HEK293T (cell line): ENCODE measurements around the gene KIF13A.

ENCODE experiments used
- CTCF ChIA-PET: fragments of 350-600 bp; formaldehyde crosslinking; extraction: SDS; loops from one replicate; lab custom pipeline; 2021; ENCODE audit warnings: antibody characterized with exemption, inconsistent platforms; lab: Yijun Ruan, JAX
- POLR2A ChIA-PET: fragments of 350-600 bp; formaldehyde crosslinking; extraction: SDS; loops from one replicate; lab custom pipeline; 2020; ENCODE audit warnings: antibody characterized with exemption, inconsistent platforms; lab: Yijun Ruan, JAX
- DNase-seq: peaks from one replicate; pipeline ENCODE4 v3.0.0; 2012; ENCODE audit warnings: mixed read lengths; ENCODE audit errors: extremely low spot score
- ARNT ChIP-seq: fragments of 450-650 bp; IDR thresholded peaks from 2 replicates; pipeline ENCODE4 v1.6.1; 2017; ENCODE audit warnings: mild to moderate bottlenecking
- BHLHE40 ChIP-seq: fragments of 450-650 bp; IDR thresholded peaks from 2 replicates; pipeline ENCODE4 v1.6.1; 2016; ENCODE audit warnings: mild to moderate bottlenecking, moderate library complexity, borderline replicate concordance
- CTBP1 ChIP-seq: fragments of 450-650 bp; IDR thresholded peaks from 2 replicates; pipeline ENCODE4 v1.6.1; 2016; ENCODE audit warnings: borderline replicate concordance
- ELF4 ChIP-seq: fragments of 450-650 bp; IDR thresholded peaks from 2 replicates; pipeline ENCODE4 v1.6.1; 2017; ENCODE audit warnings: antibody characterized with exemption
- FOXA1 ChIP-seq: fragments of 450-650 bp; IDR thresholded peaks from 2 replicates; pipeline ENCODE4 v1.6.1; 2016; ENCODE audit warnings: mild to moderate bottlenecking
- FOXK2 ChIP-seq: fragments of 450-650 bp; IDR thresholded peaks from 2 replicates; pipeline ENCODE4 v1.6.1; 2016; ENCODE audit warnings: mild to moderate bottlenecking
- FOXM1 ChIP-seq: fragments of 450-650 bp; IDR thresholded peaks from 2 replicates; pipeline ENCODE4 v1.6.1; 2017; ENCODE audit warnings: mild to moderate bottlenecking, borderline replicate concordance
- HDGF ChIP-seq: fragments of 450-650 bp; IDR thresholded peaks from 2 replicates; pipeline ENCODE4 v1.6.1; 2017; ENCODE audit warnings: antibody characterized with exemption, borderline replicate concordance
- L3MBTL2 ChIP-seq: fragments of 450-650 bp; conservative IDR thresholded peaks from 2 replicates; pipeline ENCODE4 v1.6.1; 2016; ENCODE audit warnings: mild to moderate bottlenecking
- LEF1 ChIP-seq: fragments of 450-650 bp; IDR thresholded peaks from 2 replicates; pipeline ENCODE4 v1.6.1; 2017; ENCODE audit warnings: mild to moderate bottlenecking, borderline replicate concordance
- NFRKB ChIP-seq: fragments of 450-650 bp; IDR thresholded peaks from 2 replicates; pipeline ENCODE4 v1.6.1; 2016; ENCODE audit warnings: mild to moderate bottlenecking, moderate library complexity
- SP1 ChIP-seq: fragments of 450-650 bp; IDR thresholded peaks from 2 replicates; pipeline ENCODE4 v1.6.1; 2017
- SUZ12 ChIP-seq: fragments of 450-650 bp; IDR thresholded peaks from 2 replicates; pipeline ENCODE4 v1.6.1; 2016; ENCODE audit warnings: mild to moderate bottlenecking
- TARDBP ChIP-seq: fragments of 450-650 bp; IDR thresholded peaks from 2 replicates; pipeline ENCODE4 v1.6.1; 2016
- ZNF384 ChIP-seq: fragments of 450-650 bp; IDR thresholded peaks from 2 replicates; pipeline ENCODE4 v1.6.1; 2016
- TF ChIP-seq, protein P1 (sequence below): fragments of 450-650 bp; IDR thresholded peaks from 2 replicates; pipeline ENCODE4 v1.6.1; 2016

KIF13A gene

DNA sequence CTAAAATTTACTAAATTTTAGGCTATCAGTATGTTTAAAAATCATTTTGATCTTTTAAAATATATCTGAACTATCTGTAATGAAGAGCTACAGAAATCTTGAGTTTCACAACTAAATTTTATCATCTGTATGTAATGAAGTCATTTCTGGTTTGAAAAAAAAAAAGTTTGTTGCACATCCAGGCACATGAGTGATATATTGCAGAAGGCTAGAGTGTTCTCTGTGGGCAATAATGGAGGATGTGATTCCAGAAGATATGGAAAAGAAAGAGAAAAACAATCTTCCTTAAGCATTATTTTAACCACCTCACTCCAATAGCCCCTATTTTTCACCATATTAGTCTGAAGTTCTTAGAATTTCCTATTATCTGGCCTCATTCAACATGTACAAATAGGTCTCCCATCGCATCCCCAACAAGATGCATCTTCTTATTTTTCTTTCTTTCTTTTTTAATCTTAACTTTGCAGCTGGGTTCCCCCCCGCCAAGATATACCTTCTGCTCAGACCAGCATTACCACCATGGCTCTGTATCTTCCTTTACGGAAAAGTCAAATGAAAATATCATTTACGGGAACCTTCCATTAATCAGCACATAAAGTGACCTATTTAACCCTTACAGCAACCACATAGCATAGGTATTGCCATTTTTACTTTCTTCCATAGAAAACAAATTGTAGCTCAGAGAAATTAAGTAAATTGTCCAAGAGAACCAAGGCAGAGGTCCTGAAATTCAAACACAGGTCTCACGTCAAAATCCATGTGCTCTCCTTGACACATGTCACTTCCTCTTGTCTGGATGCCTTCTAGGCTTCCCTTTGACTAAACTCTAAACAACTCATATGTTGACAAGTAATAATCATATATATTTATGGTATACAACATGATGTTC is 116.9 kb downstream of the KIF13A start:
- ChIA-PET POLR2A (no interaction called here), CTCF (no interaction called here)
- no peak for DNase-seq
- TF ChIP-seq LEF1 (no peak), CTBP1 (no peak), ELF4 (no peak), ARNT (no peak), SP1 (no peak), FOXA1 (no peak), SUZ12 (no peak), FOXM1 (no peak), TARDBP (no peak), HDGF (no peak)

DNA sequence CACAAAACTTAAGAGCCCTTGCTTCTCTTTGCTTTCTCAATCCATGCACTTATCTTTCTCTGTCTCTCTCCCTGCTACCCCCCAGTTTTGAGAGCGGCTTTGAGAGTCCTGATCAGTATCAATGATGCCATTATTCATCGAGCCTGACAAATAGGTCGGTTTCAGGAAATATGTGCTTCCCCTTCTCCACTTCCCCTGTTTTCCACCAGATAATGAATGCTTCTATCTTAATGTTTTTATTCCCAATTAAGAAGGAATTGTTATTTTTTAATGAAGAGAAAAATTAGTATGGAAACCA is 117.7 kb downstream of the KIF13A start:
- DNase-seq = no peak
- ChIA-PET CTCF (no interaction called here), POLR2A (no interaction called here)
- TF ChIP-seq SUZ12 = no peak
- no peak for TF ChIP-seq ZNF384

DNA sequence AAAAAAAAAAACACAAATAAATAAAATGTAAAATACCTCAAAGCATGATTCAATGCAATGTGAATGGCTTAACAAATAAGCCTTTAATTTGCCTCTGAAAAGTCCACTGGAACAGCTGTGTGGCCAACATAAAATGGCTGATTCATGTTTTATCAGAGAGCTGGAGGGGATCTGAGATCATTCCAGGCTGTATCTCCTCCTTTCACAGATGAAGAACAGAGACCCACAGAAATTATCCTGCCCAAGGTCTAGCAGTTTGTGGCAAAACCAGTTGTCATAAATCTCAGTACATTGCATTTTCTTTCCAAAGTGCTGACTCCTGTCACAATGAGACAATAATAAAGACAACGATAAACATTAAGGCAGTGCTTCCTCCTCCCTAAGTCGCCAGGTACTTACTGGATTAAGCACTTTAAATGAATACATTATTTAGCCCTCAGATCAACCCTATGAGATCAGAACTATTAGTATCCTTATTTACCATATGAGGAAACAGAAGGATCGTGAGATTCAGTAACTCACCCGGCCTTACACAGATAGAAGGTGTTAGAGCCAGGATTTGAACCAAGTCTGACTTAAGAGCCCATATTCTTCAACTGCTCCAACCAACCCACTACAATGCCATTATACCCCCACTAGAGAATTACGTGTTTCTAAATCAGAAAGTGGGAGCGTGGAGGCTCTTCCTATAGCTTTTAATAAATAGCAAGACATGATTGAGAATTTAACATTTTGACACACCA is 118.3 kb downstream of the KIF13A start:
- no peak for DNase-seq
- TF ChIP-seq BHLHE40 (no peak), ZNF384 (peak; percentile 49; the same call in 1 of the 2 replicates)
- POLR2A ChIA-PET = no interaction called here
- CTCF ChIA-PET = interaction anchor here (0.6 kb wide), 1 partner anchor 473 kb away, joined by 3 read pairs; no protein-coding TSS in a partner anchor

DNA sequence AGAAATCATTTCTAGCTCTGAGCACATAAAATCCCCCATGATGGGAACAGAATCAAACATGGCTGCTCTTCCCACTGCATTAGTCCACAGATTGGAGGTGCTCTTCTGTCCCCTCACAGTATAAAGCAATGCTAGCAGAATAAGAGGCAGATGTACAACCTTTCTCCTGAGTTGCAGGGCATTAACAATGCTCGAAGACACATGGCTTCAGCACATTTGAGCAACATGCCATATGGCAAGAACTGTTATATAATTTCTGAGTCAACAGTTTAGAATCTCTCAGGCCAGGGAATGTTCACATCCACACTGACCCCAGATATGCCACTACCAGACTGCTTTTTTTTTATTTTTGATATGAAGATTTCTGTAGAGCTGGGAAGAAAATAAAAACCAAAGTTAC is 119.6 kb downstream of the KIF13A start:
- ChIA-PET CTCF (no interaction called here), POLR2A (no interaction called here)
- no peak for TF ChIP-seq FOXA1
- TF ChIP-seq BHLHE40 = no peak
- no peak for TF ChIP-seq CTBP1
- no peak for TF ChIP-seq ARNT
- no peak for TF ChIP-seq ZNF384
- TF ChIP-seq FOXM1 = no peak
- TF ChIP-seq NFRKB = no peak
- TF ChIP-seq SP1 = no peak
- TF ChIP-seq, protein P1, sequence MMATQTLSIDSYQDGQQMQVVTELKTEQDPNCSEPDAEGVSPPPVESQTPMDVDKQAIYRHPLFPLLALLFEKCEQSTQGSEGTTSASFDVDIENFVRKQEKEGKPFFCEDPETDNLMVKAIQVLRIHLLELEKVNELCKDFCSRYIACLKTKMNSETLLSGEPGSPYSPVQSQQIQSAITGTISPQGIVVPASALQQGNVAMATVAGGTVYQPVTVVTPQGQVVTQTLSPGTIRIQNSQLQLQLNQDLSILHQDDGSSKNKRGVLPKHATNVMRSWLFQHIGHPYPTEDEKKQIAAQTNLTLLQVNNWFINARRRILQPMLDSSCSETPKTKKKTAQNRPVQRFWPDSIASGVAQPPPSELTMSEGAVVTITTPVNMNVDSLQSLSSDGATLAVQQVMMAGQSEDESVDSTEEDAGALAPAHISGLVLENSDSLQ = no peak
- TF ChIP-seq FOXK2 = no peak
- TF ChIP-seq ELF4 = no peak
- TF ChIP-seq L3MBTL2 = no peak
- DNase-seq = no peak

DNA sequence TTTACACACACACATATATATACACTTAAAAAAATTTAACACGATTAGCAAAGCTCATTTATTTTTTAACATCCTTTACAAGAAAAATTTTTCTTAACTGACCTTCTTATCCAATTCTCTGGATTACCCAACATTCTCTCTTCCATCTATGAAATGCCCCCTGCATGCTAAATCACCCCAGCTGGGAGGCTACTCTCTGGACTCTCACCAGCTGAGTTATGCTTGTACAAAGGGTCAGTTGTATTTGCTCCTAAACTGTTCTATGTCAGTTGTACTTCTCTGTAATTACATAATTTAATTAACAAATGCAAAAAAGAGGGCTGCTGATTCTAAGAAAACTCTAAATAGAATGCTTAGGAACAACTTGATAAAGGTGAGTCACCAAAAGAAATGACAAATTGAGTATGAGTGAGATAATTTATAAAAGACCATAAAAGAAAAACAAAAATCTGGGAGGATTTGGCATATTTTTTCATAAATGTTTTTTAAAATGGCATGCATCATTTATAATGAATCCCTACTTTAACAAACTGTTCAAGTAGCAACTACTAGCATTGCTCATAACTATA is 120.5 kb downstream of the KIF13A start:
- DNase-seq = no peak
- POLR2A ChIA-PET = no interaction called here
- CTCF ChIA-PET = no interaction called here
- TF ChIP-seq FOXK2 (no peak), ELF4 (no peak), L3MBTL2 (no peak)

DNA sequence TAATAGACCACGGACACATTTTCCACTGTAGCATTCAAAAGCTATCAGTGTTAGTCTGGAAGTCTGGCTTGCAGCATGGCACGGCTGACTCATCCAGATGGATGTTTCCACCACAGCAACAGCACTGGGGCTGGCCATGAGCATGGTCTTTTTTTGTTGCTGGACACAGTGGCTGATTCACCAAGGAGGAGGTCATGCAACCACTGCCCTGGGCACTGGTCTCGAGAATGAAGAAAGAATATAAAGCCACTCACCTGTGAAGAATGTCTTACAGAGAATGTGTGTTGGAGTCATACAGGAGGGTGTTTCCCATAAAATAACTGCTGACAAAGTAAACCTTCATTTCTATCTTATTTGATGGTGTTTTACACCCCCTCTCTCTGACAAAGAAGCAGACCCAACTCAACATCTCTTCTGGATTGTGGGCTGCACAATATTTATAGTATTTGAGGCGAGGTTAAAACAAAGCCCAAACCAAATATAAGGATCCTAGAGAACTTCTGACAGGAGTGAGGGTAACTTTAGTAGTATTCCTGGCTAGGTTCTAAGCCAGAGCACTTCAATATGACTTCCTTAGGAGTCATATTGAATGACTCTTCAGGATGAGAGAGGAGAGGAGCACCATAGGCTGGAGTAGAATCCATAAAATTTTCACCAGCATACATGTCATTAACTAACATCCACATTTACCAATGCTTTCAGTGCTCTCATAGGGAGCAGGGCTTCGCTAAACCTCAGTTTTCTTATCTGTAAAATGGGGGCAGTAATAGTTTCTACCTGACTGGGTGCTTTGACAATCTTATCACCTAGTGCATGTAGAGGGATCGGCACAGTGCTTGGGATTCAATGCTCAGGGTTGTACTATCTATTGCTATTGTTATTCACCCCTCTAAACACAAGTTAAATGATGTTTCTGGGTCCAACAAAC is 121.4 kb downstream of the KIF13A start:
- CTCF ChIA-PET = no interaction called here
- no peak for TF ChIP-seq ELF4
- no peak for TF ChIP-seq HDGF
- TF ChIP-seq TARDBP = no peak
- TF ChIP-seq, protein P1 = no peak
- TF ChIP-seq FOXM1 = no peak
- TF ChIP-seq ARNT = no peak
- TF ChIP-seq NFRKB = no peak
- no peak for TF ChIP-seq FOXA1
- TF ChIP-seq SUZ12 = no peak
- TF ChIP-seq LEF1 = no peak
- no peak for TF ChIP-seq L3MBTL2
- POLR2A ChIA-PET = interaction anchor here (1.0 kb wide), 1 partner anchor 12 kb away, joined by 3 read pairs; no protein-coding TSS in a partner anchor

More for the DNA sequence above, 121.4 kb downstream of the KIF13A start:
- DNase-seq = no peak
